ENCODE data around the gene THY1. TPM values are rescaled to one million over a fixed set of nuclear protein-coding genes. Genes with fewer than 3 reads are reported as not detected.

The THY1 gene
- total and polyA plus RNA-seq, 2 of the 8 experiments (the other 6 are each of a cell fraction or from before 2014, with no cell fraction given): 286 to 2,479 TPM

GRCh38 chr11:119460582-119460981, 37.6 kb upstream of the THY1 start:
- Histone ChIP-seq H2BK120ac (replicated peaks; ENCODE audit: low read depth, low read length) (no peak overlapping the region), H4K20me1 (replicated peaks in 1 of 2; ENCODE audit: control insufficient read depth in 1 of 2, insufficient read depth in 2 of 2, low read length in 2 of 2) (no peaks in the 10 kb centered on the region), H4K8ac (ENCODE audit: extremely low read depth, insufficient read depth, low read length) (no peak overlapping the region), H3K14ac (ENCODE audit: insufficient read length) (no peak overlapping the region), H3K79me1 (ENCODE audit: low read depth, low read length) (no peaks in the 10 kb centered on the region), H3K23ac (ENCODE audit: insufficient read length) (no peak overlapping the region), H3K18ac (ENCODE audit: extremely low read depth, low read length) (no peak overlapping the region), H4K91ac (replicated peaks; ENCODE audit: insufficient read length, low read length) (no peak overlapping the region), H2AFZ (ENCODE audit: low read length) (no peak overlapping the region), H3K27me3 (replicated peaks in 1 of 4; ENCODE audit: control insufficient read depth in 3 of 4, extremely low read depth in 1 of 4, insufficient read depth in 3 of 4, low read length in 3 of 4) (no peaks in the 10 kb centered on the region), H2BK20ac (ENCODE audit: low read length) (no peak overlapping the region), H2BK12ac (ENCODE audit: low read depth, low read length) (no peak overlapping the region), H3K4me1 (replicated peaks in 1 of 4; ENCODE audit: control insufficient read depth in 3 of 4, insufficient read depth in 4 of 4, low read length in 3 of 4) (peaks cover 2 to 11% (median 6%) of the 10 kb centered on the region in 4 experiments; a peak in 4 of 7 replicates), H4K5ac (ENCODE audit: insufficient read length, low read depth, low read length) (no peak overlapping the region), H3K79me2 (ENCODE audit: control insufficient read depth in 1 of 2, insufficient read depth in 2 of 2, low read length in 2 of 2) (no peaks in the 10 kb centered on the region), H3K9ac (replicated peaks in 1 of 4; ENCODE audit: extremely low read depth in 1 of 4, low read depth in 3 of 4, low read length in 3 of 4) (no peak overlapping the region), H3K56ac (replicated peaks; ENCODE audit: insufficient read length, low read depth, low read length) (no peak overlapping the region), H3K27ac (ENCODE audit: low read depth, low read length) (no peak overlapping the region), H3K9me3 (ENCODE audit: insufficient read depth in 2 of 2, low read depth in 1 of 2, low read length in 1 of 2) (no peaks in the 10 kb centered on the region), H3K36me3 (ENCODE audit: control insufficient read depth in 2 of 4, insufficient read depth in 4 of 4, low read length in 3 of 4) (no peaks in the 10 kb centered on the region), H2AK5ac (ENCODE audit: low read depth, low read length) (no peak overlapping the region), H3K4ac (replicated peaks; ENCODE audit: insufficient read length, low read depth, low read length) (no peak overlapping the region), H3K4me2 (ENCODE audit: insufficient read depth in 1 of 2, low read depth in 2 of 2, low read length in 2 of 2) (no peak overlapping the region), H3K4me3 (ENCODE audit: extremely low read depth in 1 of 4, insufficient read depth in 2 of 4, low read depth in 3 of 4, low read length in 4 of 4) (no peak overlapping the region), H3K23me2 (ENCODE audit: low read depth, low read length) (no peaks in the 10 kb centered on the region), H2BK5ac (ENCODE audit: low read depth, low read length) (no peak overlapping the region), H2BK15ac (ENCODE audit: low read length) (no peak overlapping the region)
- FAIRE-seq: no peak
- ChIA-PET CTCF (ENCODE audit: partially characterized antibody) (interaction anchor here (1.4 to 2.5 kb wide), 3 partner anchors 14 to 104 kb away, joined by 5 to 11 read pairs (median 5); no protein-coding TSS in a partner anchor), POLR2A (ENCODE audit: partially characterized antibody) (interaction anchor here (1.0 to 2.3 kb wide), 2 partner anchors 9 to 28 kb away, joined by 3 to 9 read pairs; no protein-coding TSS in a partner anchor)
- no peak for DNase-seq (ENCODE audit: low read depth in 1 of 2, low spot score in 2 of 2)
- WGBS, 2 experiments (ENCODE audit: extremely low coverage in 1 of 2, insufficient coverage in 1 of 2, insufficient read length in 1 of 2, insufficient replicate concordance in 2 of 2, low coverage in 1 of 2, low lambda C conversion rate in 2 of 2, missing lambda C conversion rate in 1 of 2): 69% methylated on average over 4 of the region's 4 CpGs; no CpG with 5 or more reads in 1 of the 2 experiments
- no peak for TF ChIP-seq EP300 (IDR thresholded peaks at IDR 0.05; ENCODE audit: borderline replicate concordance in 1 of 2, low read depth in 2 of 2, low read length in 2 of 2)
- no peak for TF ChIP-seq JUND (IDR thresholded peaks at IDR 0.05; ENCODE audit: low read length)
- no peak for TF ChIP-seq ZNF274 (IDR thresholded peaks at IDR 0.05; ENCODE audit: borderline replicate concordance, extremely low read depth, low read length)
- no peak for TF ChIP-seq SP1 (IDR thresholded peaks at IDR 0.05; ENCODE audit: low read depth, low read length)
- TF ChIP-seq, protein P1, sequence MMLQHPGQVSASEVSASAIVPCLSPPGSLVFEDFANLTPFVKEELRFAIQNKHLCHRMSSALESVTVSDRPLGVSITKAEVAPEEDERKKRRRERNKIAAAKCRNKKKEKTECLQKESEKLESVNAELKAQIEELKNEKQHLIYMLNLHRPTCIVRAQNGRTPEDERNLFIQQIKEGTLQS (IDR thresholded peaks at IDR 0.05; ENCODE audit: insufficient read depth, low read depth, low read length): no peak
- no peak for TF ChIP-seq TBP (IDR thresholded peaks at IDR 0.05; ENCODE audit: low read depth, low read length)
- no peak for TF ChIP-seq SRF (IDR thresholded peaks at IDR 0.05; ENCODE audit: low read depth, low read length)
- no peak for TF ChIP-seq CEBPB (IDR thresholded peaks at IDR 0.05; ENCODE audit: low read depth, low read length)
- TF ChIP-seq NANOG (IDR thresholded peaks at IDR 0.05; ENCODE audit: insufficient read depth, low read depth, low read length, poor library complexity, severe bottlenecking): no peak
- no peak for TF ChIP-seq SUZ12 (IDR thresholded peaks at IDR 0.05; ENCODE audit: low read length)
- TF ChIP-seq SAP30 (IDR thresholded peaks at IDR 0.05; ENCODE audit: insufficient read depth, insufficient replicate concordance, low read length): no peak
- TF ChIP-seq TEAD4 (IDR thresholded peaks at IDR 0.05; ENCODE audit: low read depth, low read length): no peak
- TF ChIP-seq CTBP2 (IDR thresholded peaks at IDR 0.05; ENCODE audit: borderline replicate concordance, insufficient read depth, insufficient read length, low read length): no peak
